Activated CD4-positive, alpha-beta T cell treated with anti-CD3 and anti-CD28 coated beads, Interleukin-2, amount 10 ng/mL, durations not matched to agents 24 days and 14 days (primary cell): ENCODE measurements around the gene TMEM163. TPM values are rescaled to one million over a fixed set of nuclear protein-coding genes. Genes with fewer than 3 reads are reported as not detected.
A peak's percentile ranks its signal among the peaks of the same experiment; 100 is the strongest.

Source experiments
- DNase-seq: peaks from one replicate; pipeline ENCODE4 v3.0.0; 2022
- H3K27ac Mint-ChIP-seq: one replicate; pipeline ENCODE4 v1.8.0; 2022; ENCODE audit warnings: mild to moderate bottlenecking, mixed read lengths
- H3K27me3 Mint-ChIP-seq: one replicate; pipeline ENCODE4 v1.8.0; 2022; ENCODE audit warnings: mixed read lengths
- H3K36me3 Mint-ChIP-seq: one replicate; pipeline ENCODE4 v1.8.0; 2022; ENCODE audit warnings: low read depth, mild to moderate bottlenecking, mixed read lengths
- H3K4me1 Mint-ChIP-seq: one replicate; pipeline ENCODE4 v1.8.0; 2021; ENCODE audit warnings: mixed read lengths
- H3K4me3 Mint-ChIP-seq: one replicate; pipeline ENCODE4 v1.8.0; 2022; ENCODE audit warnings: mild to moderate bottlenecking, moderate library complexity, mixed read lengths
- H3K9me3 Mint-ChIP-seq: one replicate; pipeline ENCODE4 v1.8.0; 2021; ENCODE audit warnings: mixed read lengths
- intact Hi-C: fragments of 100-400 bp; cut with micrococcal nuclease; formaldehyde crosslinking; loops from one replicate; pipeline ENCODE4 v1.15.1; 2023
- total RNA-seq: library from RNA; stranded (reverse); gene quantifications from 2 replicates; pipeline ENCODE4 v1.2.3, GENCODE V29; 2022

TMEM163 gene
- total RNA-seq, 1 donor from 2014 or later = 0.23 TPM

DNA sequence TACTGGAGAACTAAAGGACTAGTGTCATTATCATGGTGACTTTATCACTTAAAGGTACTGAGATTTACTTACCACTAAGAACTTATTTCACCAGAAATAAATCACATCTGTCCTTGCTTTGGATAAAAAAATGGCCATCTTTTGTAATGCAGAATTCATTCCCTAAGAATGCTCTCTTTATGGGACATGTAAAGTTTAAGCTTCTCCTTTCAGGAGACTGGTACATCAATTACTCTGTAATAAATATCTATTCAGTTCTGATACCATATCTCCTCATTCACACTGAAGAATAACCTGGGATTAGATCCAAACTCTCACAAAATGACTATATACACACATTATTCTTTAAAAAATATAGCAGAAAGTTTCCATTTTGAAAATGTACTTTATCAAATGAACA, 24.4 kb downstream of the TMEM163 start:
- H3K27me3 Mint-ChIP-seq = peaks cover 28% of the 10 kb centered on the region
- H3K27ac Mint-ChIP-seq = no peak overlapping the region
- peaks cover 1% of the 10 kb centered on the region for H3K4me1 Mint-ChIP-seq
- DNase-seq = no peak
- H3K9me3 Mint-ChIP-seq = no peaks in the 10 kb centered on the region
- H3K4me3 Mint-ChIP-seq = no peak overlapping the region
- H3K36me3 Mint-ChIP-seq = no peaks in the 10 kb centered on the region
- intact Hi-C loops = no loop called here

DNA sequence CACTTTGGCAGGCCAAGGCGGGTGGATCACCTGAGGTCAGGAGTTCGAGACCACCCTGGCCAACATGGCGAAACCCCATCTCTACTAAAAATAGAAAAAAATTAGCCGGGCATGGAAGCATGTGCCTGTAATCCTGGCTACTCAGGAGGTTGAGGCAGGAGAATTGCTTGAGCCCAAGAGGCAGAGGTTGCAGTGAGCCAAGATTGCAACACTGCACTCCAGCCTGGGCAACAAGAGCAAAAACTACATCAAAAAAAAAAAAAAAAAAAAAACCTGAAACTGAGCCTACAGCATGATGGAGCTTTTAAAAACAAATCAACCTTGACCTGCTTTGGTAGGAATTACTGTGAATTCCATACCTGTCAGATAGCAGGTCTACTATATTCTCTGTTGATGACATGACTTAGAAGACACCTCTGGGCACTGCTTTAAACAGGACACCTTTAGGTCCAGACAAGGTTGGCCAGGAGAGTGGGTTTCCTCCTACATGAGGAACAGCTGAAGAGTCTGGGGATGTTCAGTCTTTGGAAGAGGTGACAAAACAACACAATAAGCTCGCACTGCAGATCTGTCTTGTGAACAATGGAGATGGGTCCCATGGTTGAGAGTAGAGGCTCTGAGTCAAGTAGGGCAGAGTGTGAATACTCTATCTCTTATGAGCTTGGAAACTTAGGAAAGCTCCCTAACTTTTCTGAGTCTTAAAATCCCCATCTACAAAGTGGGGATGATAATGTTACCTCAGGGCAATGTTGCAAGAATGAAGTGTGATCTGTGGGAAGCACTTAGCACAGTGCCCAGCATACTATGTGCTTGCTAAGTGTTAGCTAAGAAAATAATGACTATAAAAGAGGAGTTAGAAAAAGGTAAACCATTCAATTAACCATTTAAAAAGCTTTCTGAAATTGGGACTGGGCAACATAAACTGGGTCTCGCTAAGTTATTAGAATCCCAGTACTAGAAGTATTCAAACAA, 25.2 kb downstream of the TMEM163 start:
- Mint-ChIP-seq H3K27ac (no peak overlapping the region), H3K9me3 (no peaks in the 10 kb centered on the region), H3K27me3 (peaks cover 27% of the 10 kb centered on the region), H3K36me3 (no peaks in the 10 kb centered on the region), H3K4me1 (peaks cover 1% of the 10 kb centered on the region), H3K4me3 (no peak overlapping the region)
- intact Hi-C loops = no loop called here
- no peak for DNase-seq

DNA sequence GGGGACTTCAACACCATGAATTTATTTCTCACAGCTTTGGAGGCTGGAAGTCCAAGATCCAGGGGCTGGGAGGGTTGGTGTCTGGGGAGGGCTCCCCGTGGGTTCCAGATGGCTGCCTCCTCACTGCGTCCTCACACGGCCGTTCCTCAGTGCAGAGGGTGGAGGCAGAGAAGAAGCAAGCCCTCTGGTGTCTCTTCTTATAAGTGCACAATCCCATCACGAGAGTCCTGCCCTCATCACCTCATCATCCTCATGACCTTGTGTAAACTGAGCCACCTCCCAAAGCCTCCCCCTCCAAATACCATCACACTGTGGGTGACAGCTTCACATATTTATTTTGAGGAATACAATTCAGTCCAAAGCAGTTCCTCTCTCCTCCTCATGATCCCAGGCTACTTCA, 26.3 kb downstream of the TMEM163 start:
- intact Hi-C loops = no loop called here
- H3K27ac Mint-ChIP-seq = no peak overlapping the region
- H3K36me3 Mint-ChIP-seq = no peaks in the 10 kb centered on the region
- H3K4me3 Mint-ChIP-seq = no peak overlapping the region
- peaks cover 1% of the 10 kb centered on the region for H3K4me1 Mint-ChIP-seq
- H3K27me3 Mint-ChIP-seq = peaks cover 21% of the 10 kb centered on the region
- no peaks in the 10 kb centered on the region for H3K9me3 Mint-ChIP-seq
- DNase-seq = peak; percentile 62

DNA sequence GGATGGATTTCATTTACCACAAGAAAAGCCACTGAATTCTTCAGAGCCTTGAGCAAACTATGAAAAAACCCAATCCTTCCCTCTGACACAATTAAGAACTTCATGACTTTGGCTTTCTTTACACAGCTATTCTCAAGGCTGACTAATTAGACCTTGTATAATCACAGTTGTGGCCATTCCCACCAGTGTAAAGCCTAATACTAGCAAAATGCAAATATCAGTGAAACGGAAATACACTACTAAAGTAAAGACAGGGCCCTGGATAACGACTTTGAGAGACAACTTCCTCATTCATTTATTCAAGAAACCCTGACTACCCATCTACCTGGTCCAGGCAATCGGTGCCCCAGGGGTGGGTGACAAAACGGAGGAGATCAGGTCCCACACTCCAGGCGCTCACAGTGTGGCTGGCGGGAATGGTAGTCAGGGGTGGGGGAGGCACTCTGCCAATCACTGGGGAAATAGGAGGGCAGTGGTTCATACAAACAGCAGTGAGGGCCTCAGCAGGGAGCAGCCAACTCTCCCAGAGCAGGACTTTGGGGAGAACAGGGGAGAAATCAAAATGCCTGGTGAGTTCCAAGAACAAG, 28.1 kb downstream of the TMEM163 start:
- Mint-ChIP-seq H3K9me3 (no peaks in the 10 kb centered on the region), H3K4me3 (no peak overlapping the region), H3K27me3 (peaks cover 22% of the 10 kb centered on the region), H3K4me1 (no peaks in the 10 kb centered on the region), H3K36me3 (no peaks in the 10 kb centered on the region), H3K27ac (no peak overlapping the region)
- intact Hi-C loops = no loop called here
- no peak for DNase-seq

DNA sequence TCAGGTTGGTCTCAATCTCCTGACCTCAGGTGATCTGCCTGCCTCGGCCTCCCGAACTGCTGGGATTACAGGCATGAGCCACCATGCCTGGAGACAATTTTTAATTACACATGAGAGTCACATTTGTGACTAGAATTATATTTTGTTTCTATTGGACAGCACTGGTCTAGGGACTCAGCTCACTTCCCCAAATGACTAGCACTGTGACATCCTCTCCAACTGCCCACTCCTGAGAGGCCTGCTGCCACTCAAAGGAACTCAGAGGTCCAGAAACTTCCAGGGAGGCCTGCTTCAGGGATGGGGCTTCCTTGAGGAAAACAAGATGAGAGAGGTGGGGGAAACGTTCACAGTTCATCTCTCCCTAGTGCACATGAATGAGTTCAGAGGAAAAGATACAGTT, 29.5 kb downstream of the TMEM163 start:
- Mint-ChIP-seq H3K9me3 (no peaks in the 10 kb centered on the region), H3K4me1 (no peaks in the 10 kb centered on the region), H3K36me3 (no peaks in the 10 kb centered on the region), H3K4me3 (no peak overlapping the region), H3K27me3 (peaks cover 15% of the 10 kb centered on the region), H3K27ac (no peak overlapping the region)
- no peak for DNase-seq
- intact Hi-C loops = no loop called here

DNA sequence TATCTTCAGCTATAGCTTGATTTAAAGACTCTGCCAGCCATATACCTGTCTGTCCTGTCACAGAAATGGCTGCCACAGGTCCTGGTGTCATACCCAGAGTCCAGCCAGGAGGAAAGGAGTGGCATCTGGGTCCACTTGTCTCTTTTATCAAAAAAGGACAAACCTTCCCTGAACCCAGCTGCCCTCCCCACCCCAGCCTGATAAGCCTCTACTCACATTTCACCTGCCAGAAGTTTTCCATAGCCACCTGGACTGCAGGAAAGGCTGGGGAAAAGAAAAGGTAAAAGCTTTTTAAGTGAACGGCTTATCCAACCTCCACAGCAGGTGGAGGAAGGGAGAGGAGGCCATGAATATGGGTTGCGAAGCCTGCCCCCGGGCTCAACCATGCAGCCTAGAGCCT, 32.8 kb downstream of the TMEM163 start:
- intact Hi-C loops = no loop called here
- Mint-ChIP-seq H3K4me3 (no peak overlapping the region), H3K4me1 (peaks cover 15% of the 10 kb centered on the region), H3K27ac (no peak overlapping the region), H3K27me3 (peaks cover 13% of the 10 kb centered on the region), H3K9me3 (peaks cover 8% of the 10 kb centered on the region), H3K36me3 (peaks cover 3% of the 10 kb centered on the region)
- DNase-seq = no peak

GRCh38 chr2:134683561-134684112, 35.2 kb downstream of the TMEM163 start:
- H3K4me3 Mint-ChIP-seq = no peak overlapping the region
- intact Hi-C loops = loop anchor here (1.0 to 5.0 kb wide), 2 partner anchors 13 to 34 kb away; partner anchors contain the start of gene TMEM163
- no peak overlapping the region for H3K27ac Mint-ChIP-seq
- peaks cover 33% of the 10 kb centered on the region for H3K4me1 Mint-ChIP-seq
- peaks cover 3% of the 10 kb centered on the region for H3K36me3 Mint-ChIP-seq
- H3K9me3 Mint-ChIP-seq = peaks cover 14% of the 10 kb centered on the region
- peak; percentile 65 for DNase-seq
- H3K27me3 Mint-ChIP-seq = peaks cover 12% of the 10 kb centered on the region

DNA sequence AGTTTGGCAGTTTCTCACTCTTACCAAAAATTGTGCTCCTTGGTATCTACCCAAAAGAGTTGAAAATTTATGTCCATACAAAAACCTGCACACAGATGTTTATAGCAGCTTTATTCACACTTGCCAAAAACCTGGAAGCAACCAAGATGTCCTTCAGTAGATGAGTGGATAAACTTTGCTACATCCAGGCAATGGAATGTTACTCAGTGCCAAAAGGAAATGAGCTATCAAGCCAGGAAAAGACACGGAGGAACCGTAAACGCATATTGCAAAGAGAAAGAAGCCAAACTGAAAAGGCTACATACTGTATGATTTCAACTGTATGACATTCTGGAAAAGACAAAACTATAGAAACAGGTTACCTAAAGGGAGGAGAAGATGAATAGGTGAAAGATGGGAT, 36.1 kb downstream of the TMEM163 start:
- Mint-ChIP-seq H3K9me3 (peaks cover 14% of the 10 kb centered on the region), H3K4me1 (peaks cover 41% of the 10 kb centered on the region), H3K27ac (no peak overlapping the region), H3K27me3 (peaks cover 11% of the 10 kb centered on the region), H3K36me3 (peaks cover 3% of the 10 kb centered on the region), H3K4me3 (no peak overlapping the region)
- DNase-seq = no peak
- intact Hi-C loops = loop anchor here (1.0 to 5.0 kb wide), 2 partner anchors 12 to 35 kb away; partner anchors contain the start of gene TMEM163

GRCh38 chr2:134681201-134681600, 37.6 kb downstream of the TMEM163 start:
- Mint-ChIP-seq H3K4me1 (peaks cover 53% of the 10 kb centered on the region), H3K36me3 (peaks cover 3% of the 10 kb centered on the region), H3K27me3 (peaks cover 7% of the 10 kb centered on the region), H3K9me3 (peaks cover 14% of the 10 kb centered on the region), H3K4me3 (no peak overlapping the region), H3K27ac (no peak overlapping the region)
- intact Hi-C loops = loop anchor here (5.0 kb wide), 1 partner anchor 36 kb away; the partner anchor contains the start of gene TMEM163
- DNase-seq = no peak

DNA sequence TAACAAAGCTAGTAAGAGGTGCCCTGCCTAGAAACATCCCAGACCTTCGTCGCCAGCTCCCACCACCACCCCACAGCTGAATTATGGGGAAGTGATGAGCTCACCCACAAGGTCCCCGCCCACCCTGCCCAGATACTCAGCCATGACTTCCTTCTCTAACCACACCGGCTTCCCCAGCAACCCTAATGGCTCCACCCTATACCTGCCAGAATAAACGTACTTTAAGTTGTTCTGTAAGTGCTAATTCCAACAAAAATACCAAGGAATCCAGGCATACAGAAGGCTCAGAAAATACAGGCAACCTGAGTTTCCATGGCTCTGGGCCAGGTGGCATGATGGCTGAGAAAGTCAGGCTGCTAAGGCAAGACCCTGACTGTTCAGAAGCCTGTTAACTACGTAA, 39.1 kb downstream of the TMEM163 start:
- Mint-ChIP-seq H3K27ac (peak overlapping the region; percentile 35), H3K9me3 (peaks cover 14% of the 10 kb centered on the region), H3K27me3 (peaks cover 13% of the 10 kb centered on the region), H3K36me3 (peaks cover 3% of the 10 kb centered on the region), H3K4me1 (peaks cover 53% of the 10 kb centered on the region), H3K4me3 (peak overlapping the region; percentile 66)
- DNase-seq = peak; percentile 76
- intact Hi-C loops = loop anchor here (5.0 to 10.0 kb wide), 2 partner anchors 38 to 375 kb away; partner anchors contain the start of genes RAB3GAP1 and TMEM163

GRCh38 chr2:134679294-134679693, 39.5 kb downstream of the TMEM163 start:
- no peak for DNase-seq
- Mint-ChIP-seq H3K27me3 (peaks cover 15% of the 10 kb centered on the region), H3K4me1 (peaks cover 53% of the 10 kb centered on the region), H3K36me3 (peaks cover 3% of the 10 kb centered on the region), H3K27ac (no peak overlapping the region), H3K4me3 (peak overlapping the region; percentile 66), H3K9me3 (peaks cover 14% of the 10 kb centered on the region)
- intact Hi-C loops = loop anchor here (10.0 kb wide), 1 partner anchor 376 kb away; the partner anchor contains the start of gene RAB3GAP1

- Mint-ChIP-seq H3K4me1 (peaks cover 52% of the 10 kb centered on the region), H3K27me3 (peaks cover 22% of the 10 kb centered on the region), H3K36me3 (peaks cover 5% of the 10 kb centered on the region), H3K27ac (no peak overlapping the region), H3K9me3 (peaks cover 14% of the 10 kb centered on the region), H3K4me3 (no peak overlapping the region)
- intact Hi-C loops = loop anchor here (1.0 to 10.0 kb wide), 2 partner anchors 8 to 377 kb away; partner anchors contain the start of gene RAB3GAP1
- DNase-seq = no peak
Measured at GRCh38 chr2:134677856-134678756, 40.7 kb downstream of the TMEM163 start.

DNA sequence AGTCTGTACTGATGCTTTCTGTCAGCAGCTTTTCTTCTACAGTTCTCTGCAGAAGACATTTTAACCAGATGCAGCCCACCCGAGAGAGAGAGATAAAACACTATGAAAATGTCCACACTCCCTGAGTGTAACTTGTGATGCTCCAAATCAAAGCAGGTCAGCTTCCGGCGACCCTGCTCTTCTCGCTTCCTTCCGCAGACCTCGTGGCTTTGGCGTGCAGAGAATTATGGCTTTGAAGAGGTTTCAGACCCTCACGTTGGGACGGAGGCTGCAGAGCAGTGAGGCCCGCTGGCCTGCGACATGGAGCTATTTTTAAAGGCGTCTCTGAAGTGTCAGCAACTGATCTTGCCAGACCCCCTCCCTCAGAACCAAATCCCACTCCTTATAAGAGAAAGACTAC, 41.8 kb downstream of the TMEM163 start:
- intact Hi-C loops = loop anchor here (10.0 kb wide), 1 partner anchor 378 kb away; the partner anchor contains the start of gene RAB3GAP1
- peak overlapping the region; percentile 14 for H3K27ac Mint-ChIP-seq
- DNase-seq = peak; percentile 67
- H3K4me1 Mint-ChIP-seq = peaks cover 48% of the 10 kb centered on the region
- peaks cover 28% of the 10 kb centered on the region for H3K27me3 Mint-ChIP-seq
- H3K4me3 Mint-ChIP-seq = peak overlapping the region; percentile 55
- H3K9me3 Mint-ChIP-seq = peaks cover 15% of the 10 kb centered on the region
- H3K36me3 Mint-ChIP-seq = peaks cover 7% of the 10 kb centered on the region
